Testis (tissue), 2 donors: ENCODE data around the gene CARD18.

Experiments used
- CTCF ChIP-seq, 3 experiments: fragments of 450-650 bp in 2 of 3; fragments of 200-600 bp in 1 of 3; sonication (generic) in 1 of 3; IDR thresholded peaks; one replicate each; pipeline ENCODE4 v1.5.1; 2016 to 2019; ENCODE audit warnings: antibody characterized with exemption in 3 of 3, mild to moderate bottlenecking in 2 of 3, moderate library complexity in 1 of 3
- POLR2A ChIP-seq: fragments of 450-650 bp; IDR thresholded peaks from one replicate; pipeline ENCODE4 v1.6.1; 2017; ENCODE audit warnings: antibody characterized with exemption, mild to moderate bottlenecking, moderate library complexity

- no peak for TF ChIP-seq CTCF (IDR thresholded peaks at IDR 0.05)
- no peak for TF ChIP-seq POLR2A
Observed at GRCh38 chr11:105179542-105180278, 40.1 kb upstream of the CARD18 start.
